Measurements from ENCODE around the gene SASH3.

Gene SASH3

GRCh38 chrX:129754056-129755024 is 25.4 kb upstream of the SASH3 start:
- H3K9me2 ChIP-seq (replicated peaks; ENCODE audit: insufficient read depth, low read length) = no peaks in the 10 kb centered on the region
- no peaks in the 10 kb centered on the region for H3K9me3 ChIP-seq (ENCODE audit: insufficient read depth, low read length)
- no peak overlapping the region for H3K27ac ChIP-seq (ENCODE audit: low read depth, low read length)
- H3K27me3 ChIP-seq (ENCODE audit: low read length) = no peaks in the 10 kb centered on the region
- H3K4me2 ChIP-seq (ENCODE audit: low read depth, low read length, poor library complexity, severe bottlenecking) = no peak overlapping the region
- TF ChIP-seq EZH2phosphoT487 (conservative IDR thresholded peaks at IDR 0.05; ENCODE audit: low read length) (no peak), CTCF (IDR thresholded peaks at IDR 0.05; ENCODE audit: insufficient read depth, low read length, poor library complexity, severe bottlenecking) (no peak)
- H3K79me2 ChIP-seq (ENCODE audit: insufficient read depth, low read length) = no peaks in the 10 kb centered on the region
- peaks cover 4% of the 10 kb centered on the region; the same call in 1 of the 2 replicates for H3F3A ChIP-seq (ENCODE audit: insufficient read depth)
- no peak overlapping the region for H3K4me3 ChIP-seq (ENCODE audit: insufficient read depth, low read length, poor library complexity, severe bottlenecking)
- H3K9ac ChIP-seq (ENCODE audit: low read length) = no peak overlapping the region
- H3K36me3 ChIP-seq (ENCODE audit: low read length) = no peaks in the 10 kb centered on the region
- H2AFZ ChIP-seq (ENCODE audit: low read depth, low read length, severe bottlenecking) = no peak overlapping the region
- no peaks in the 10 kb centered on the region for H4K20me1 ChIP-seq (ENCODE audit: low read depth, low read length)

GRCh38 chrX:129755779-129756650 is 23.7 kb upstream of the SASH3 start:
- H3K4me2 ChIP-seq (ENCODE audit: low read depth, low read length, poor library complexity, severe bottlenecking) = no peak overlapping the region
- H2AFZ ChIP-seq (ENCODE audit: low read depth, low read length, severe bottlenecking) = no peak overlapping the region
- H4K20me1 ChIP-seq (ENCODE audit: low read depth, low read length) = no peaks in the 10 kb centered on the region
- no peak overlapping the region for H3K4me3 ChIP-seq (ENCODE audit: insufficient read depth, low read length, poor library complexity, severe bottlenecking)
- H3K9me2 ChIP-seq (replicated peaks; ENCODE audit: insufficient read depth, low read length) = no peaks in the 10 kb centered on the region
- H3K27ac ChIP-seq (ENCODE audit: low read depth, low read length) = no peak overlapping the region
- no peak overlapping the region for H3K9ac ChIP-seq (ENCODE audit: low read length)
- TF ChIP-seq CTCF (IDR thresholded peaks at IDR 0.05; ENCODE audit: insufficient read depth, low read length, poor library complexity, severe bottlenecking) (peak; percentile 15), EZH2phosphoT487 (conservative IDR thresholded peaks at IDR 0.05; ENCODE audit: low read length) (no peak)
- peaks cover 4% of the 10 kb centered on the region; the same call in 1 of the 2 replicates for H3F3A ChIP-seq (ENCODE audit: insufficient read depth)
- no peaks in the 10 kb centered on the region for H3K27me3 ChIP-seq (ENCODE audit: low read length)
- no peaks in the 10 kb centered on the region for H3K36me3 ChIP-seq (ENCODE audit: low read length)
- no peaks in the 10 kb centered on the region for H3K79me2 ChIP-seq (ENCODE audit: insufficient read depth, low read length)
- H3K9me3 ChIP-seq (ENCODE audit: insufficient read depth, low read length) = no peaks in the 10 kb centered on the region

- H3K36me3 ChIP-seq (ENCODE audit: low read length) = no peaks in the 10 kb centered on the region
- H3K4me2 ChIP-seq (ENCODE audit: low read depth, low read length, poor library complexity, severe bottlenecking) = no peak overlapping the region
- H3K9me3 ChIP-seq (ENCODE audit: insufficient read depth, low read length) = no peaks in the 10 kb centered on the region
- H3K4me3 ChIP-seq (ENCODE audit: insufficient read depth, low read length, poor library complexity, severe bottlenecking) = no peak overlapping the region
- no peak for TF ChIP-seq EZH2phosphoT487 (conservative IDR thresholded peaks at IDR 0.05; ENCODE audit: low read length)
- no peak overlapping the region for H3K9ac ChIP-seq (ENCODE audit: low read length)
- no peaks in the 10 kb centered on the region for H3K9me2 ChIP-seq (replicated peaks; ENCODE audit: insufficient read depth, low read length)
- no peaks in the 10 kb centered on the region for H3K27me3 ChIP-seq (ENCODE audit: low read length)
- no peaks in the 10 kb centered on the region for H3F3A ChIP-seq (ENCODE audit: insufficient read depth)
- H2AFZ ChIP-seq (ENCODE audit: low read depth, low read length, severe bottlenecking) = no peak overlapping the region
- no peaks in the 10 kb centered on the region for H3K79me2 ChIP-seq (ENCODE audit: insufficient read depth, low read length)
- H3K27ac ChIP-seq (ENCODE audit: low read depth, low read length) = no peak overlapping the region
- H4K20me1 ChIP-seq (ENCODE audit: low read depth, low read length) = no peaks in the 10 kb centered on the region
These were observed 20.1 kb upstream of the SASH3 start for GRCh38 chrX:129759576-129760061.
